ENCODE measurements around the gene CDH4.

DNA sequence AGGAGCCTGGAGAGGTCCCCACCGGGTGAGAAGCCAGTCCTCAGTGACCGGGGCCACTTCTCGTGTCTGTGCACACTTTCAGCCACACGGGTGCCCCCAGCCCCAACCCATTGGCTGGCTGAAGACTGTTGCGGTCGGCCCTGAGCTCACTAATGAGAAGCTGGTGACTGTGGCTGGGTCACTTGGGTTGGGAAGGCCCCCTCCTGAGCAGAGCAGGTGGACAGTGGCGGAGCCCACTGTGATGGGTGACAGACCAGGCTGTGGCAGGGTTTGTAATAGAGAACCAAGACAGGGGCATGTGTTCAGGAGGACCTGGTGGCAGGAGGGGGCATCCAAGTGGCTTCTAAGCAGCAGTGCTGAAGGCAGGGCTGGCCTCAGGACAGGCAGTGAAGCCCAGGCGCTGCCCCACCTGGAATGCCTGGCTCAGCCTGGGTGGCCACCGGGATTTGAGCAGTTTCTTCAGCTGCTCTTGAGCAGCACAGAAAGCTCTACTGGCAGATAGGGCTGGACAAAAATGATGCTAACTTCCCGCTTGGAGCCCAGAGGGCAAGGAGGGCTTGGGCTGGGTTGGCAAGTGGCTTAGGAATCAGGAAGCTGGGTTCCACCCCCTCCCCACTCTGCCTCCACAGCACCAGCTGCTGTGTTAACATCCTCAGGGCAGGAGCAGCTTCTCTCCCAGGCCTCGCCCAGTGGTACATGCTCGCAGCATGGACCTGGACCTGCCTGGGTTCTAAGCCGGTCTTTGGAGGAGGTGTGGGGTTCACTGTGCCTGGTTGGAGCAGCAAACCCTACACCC lies 256.4 kb downstream of the CDH4 start:
- TF ChIP-seq, protein P1, sequence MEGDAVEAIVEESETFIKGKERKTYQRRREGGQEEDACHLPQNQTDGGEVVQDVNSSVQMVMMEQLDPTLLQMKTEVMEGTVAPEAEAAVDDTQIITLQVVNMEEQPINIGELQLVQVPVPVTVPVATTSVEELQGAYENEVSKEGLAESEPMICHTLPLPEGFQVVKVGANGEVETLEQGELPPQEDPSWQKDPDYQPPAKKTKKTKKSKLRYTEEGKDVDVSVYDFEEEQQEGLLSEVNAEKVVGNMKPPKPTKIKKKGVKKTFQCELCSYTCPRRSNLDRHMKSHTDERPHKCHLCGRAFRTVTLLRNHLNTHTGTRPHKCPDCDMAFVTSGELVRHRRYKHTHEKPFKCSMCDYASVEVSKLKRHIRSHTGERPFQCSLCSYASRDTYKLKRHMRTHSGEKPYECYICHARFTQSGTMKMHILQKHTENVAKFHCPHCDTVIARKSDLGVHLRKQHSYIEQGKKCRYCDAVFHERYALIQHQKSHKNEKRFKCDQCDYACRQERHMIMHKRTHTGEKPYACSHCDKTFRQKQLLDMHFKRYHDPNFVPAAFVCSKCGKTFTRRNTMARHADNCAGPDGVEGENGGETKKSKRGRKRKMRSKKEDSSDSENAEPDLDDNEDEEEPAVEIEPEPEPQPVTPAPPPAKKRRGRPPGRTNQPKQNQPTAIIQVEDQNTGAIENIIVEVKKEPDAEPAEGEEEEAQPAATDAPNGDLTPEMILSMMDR (IDR thresholded peaks at IDR 0.05) = no peak
- TF ChIP-seq POLR2AphosphoS5 (IDR thresholded peaks at IDR 0.05) = no peak
- no peak for TF ChIP-seq EP300 (IDR thresholded peaks at IDR 0.05)

Measured in sigmoid colon (tissue), 4 donors.